Measurements from ENCODE around the gene SYNDIG1L.

SYNDIG1L gene

DNA sequence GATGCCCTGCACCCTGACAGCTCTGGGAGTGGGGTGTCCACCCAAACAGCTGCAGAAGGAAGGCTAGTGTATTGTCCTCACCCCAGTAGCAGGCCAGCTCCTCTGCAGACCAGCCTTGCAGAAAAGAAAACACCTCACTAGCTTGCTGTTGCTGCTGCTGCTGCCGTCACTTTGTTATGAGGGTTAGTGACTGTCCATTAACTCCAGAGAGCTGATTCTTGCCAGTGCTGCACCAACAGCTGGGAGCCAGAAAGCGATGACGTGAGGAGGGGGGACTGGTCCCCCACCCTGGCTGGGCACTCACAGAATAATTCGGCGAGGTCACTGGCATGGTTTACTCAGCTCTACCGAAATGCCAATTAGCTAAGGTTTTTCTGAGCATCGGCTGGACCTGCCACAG, 2.8 kb downstream of the SYNDIG1L start:
- DNase-seq (ENCODE audit: low read depth) = no peak
- H3K4me3 ChIP-seq (ENCODE audit: control insufficient read depth, low read depth, low read length) = no peak overlapping the region
- TF ChIP-seq, protein P1, sequence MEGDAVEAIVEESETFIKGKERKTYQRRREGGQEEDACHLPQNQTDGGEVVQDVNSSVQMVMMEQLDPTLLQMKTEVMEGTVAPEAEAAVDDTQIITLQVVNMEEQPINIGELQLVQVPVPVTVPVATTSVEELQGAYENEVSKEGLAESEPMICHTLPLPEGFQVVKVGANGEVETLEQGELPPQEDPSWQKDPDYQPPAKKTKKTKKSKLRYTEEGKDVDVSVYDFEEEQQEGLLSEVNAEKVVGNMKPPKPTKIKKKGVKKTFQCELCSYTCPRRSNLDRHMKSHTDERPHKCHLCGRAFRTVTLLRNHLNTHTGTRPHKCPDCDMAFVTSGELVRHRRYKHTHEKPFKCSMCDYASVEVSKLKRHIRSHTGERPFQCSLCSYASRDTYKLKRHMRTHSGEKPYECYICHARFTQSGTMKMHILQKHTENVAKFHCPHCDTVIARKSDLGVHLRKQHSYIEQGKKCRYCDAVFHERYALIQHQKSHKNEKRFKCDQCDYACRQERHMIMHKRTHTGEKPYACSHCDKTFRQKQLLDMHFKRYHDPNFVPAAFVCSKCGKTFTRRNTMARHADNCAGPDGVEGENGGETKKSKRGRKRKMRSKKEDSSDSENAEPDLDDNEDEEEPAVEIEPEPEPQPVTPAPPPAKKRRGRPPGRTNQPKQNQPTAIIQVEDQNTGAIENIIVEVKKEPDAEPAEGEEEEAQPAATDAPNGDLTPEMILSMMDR (IDR thresholded peaks at IDR 0.05; ENCODE audit: control insufficient read depth, insufficient read depth, low read depth, low read length, missing control alignments) = no peak

DNA sequence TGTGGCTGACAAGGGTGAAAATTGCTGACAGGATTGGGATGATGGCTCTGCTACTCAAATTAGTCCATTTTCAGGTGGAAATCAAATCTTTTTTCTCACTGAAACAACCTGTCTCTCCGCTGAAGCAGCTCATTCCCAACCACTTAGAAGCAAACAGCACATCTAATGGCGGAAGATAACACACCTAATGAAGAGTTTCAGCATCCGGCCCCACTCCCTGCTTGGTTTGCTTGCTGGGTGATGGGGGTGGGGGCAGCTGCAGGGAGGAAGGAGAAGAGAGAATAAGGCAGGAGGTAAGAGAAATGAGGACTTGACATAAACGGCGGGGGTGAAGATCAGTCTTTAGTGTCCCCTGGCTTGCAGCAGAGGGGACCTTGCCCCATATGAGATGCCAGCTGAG, 4.0 kb downstream of the SYNDIG1L start:
- TF ChIP-seq, protein P1 (IDR thresholded peaks at IDR 0.05; ENCODE audit: control insufficient read depth, insufficient read depth, low read depth, low read length, missing control alignments) = no peak
- no peak overlapping the region for H3K4me3 ChIP-seq (ENCODE audit: control insufficient read depth, low read depth, low read length)
- no peak for DNase-seq (ENCODE audit: low read depth)

DNA sequence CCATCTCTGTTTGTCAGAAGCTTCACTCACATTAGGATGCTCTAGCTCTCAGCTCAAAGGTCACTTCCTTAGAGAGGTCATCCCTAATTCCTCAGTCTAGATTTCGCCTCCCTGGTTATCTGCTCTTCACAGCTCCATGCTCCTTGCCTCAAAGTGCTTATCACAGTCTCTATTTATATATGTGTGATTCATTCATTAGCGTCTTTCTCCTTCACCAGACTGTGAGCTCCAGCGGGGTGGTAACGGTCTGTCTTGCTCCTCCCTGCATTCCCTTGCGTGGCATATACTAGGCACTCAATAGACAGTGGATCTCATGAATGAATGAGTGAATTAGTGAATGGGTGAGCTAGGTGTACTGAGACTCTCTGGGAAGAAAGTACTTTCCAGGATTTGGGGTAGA, 6.9 kb downstream of the SYNDIG1L start:
- DNase-seq (ENCODE audit: low read depth) = no peak
- TF ChIP-seq, protein P1 (IDR thresholded peaks at IDR 0.05; ENCODE audit: control insufficient read depth, insufficient read depth, low read depth, low read length, missing control alignments) = no peak
- no peak overlapping the region for H3K4me3 ChIP-seq (ENCODE audit: control insufficient read depth, low read depth, low read length)

DNA sequence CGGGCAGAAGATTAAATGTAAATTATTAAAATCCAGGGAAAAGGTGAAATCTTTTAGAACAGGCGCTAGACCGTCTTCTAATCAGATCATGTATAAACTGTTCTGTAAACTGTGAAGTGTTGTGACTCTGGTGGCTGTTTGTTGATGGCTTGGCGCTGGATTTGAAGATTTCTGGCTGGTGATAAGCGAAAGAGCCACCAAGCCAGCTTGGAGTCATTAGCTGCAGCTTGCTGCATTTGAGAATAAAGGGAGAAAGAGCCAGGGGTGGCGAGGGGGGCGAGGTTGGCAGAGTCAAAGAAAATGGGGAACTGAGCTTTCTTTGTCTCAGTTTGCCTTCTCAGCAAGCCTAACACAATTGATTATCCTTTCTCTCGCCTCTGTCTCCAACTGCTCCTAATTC, 8.0 kb downstream of the SYNDIG1L start:
- TF ChIP-seq, protein P1 (IDR thresholded peaks at IDR 0.05; ENCODE audit: control insufficient read depth, insufficient read depth, low read depth, low read length, missing control alignments) = no peak
- no peak for DNase-seq (ENCODE audit: low read depth)
- H3K4me3 ChIP-seq (ENCODE audit: control insufficient read depth, low read depth, low read length) = no peak overlapping the region

DNA sequence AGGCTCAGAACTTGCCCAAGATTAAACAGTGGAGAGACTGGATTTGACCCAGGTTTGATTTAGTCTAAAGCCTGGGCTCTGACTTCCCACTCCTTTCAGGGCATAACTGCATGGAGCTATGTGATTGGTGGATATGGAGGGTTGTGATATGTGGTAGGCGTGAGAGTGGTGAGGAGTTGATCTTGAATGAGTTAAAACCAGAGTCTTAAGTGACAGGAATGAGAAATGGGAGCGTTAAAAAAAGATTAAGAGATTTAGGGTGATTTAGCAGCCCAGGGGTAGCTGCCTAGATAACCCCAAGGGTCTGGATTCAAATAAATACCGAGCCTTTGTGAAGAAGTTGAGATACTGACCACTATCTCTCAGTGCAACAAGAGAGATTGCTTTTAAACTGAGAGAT, 8.4 kb downstream of the SYNDIG1L start:
- H3K4me3 ChIP-seq (ENCODE audit: control insufficient read depth, low read depth, low read length) = no peak overlapping the region
- TF ChIP-seq, protein P1 (IDR thresholded peaks at IDR 0.05; ENCODE audit: control insufficient read depth, insufficient read depth, low read depth, low read length, missing control alignments) = no peak
- no peak for DNase-seq (ENCODE audit: low read depth)

DNA sequence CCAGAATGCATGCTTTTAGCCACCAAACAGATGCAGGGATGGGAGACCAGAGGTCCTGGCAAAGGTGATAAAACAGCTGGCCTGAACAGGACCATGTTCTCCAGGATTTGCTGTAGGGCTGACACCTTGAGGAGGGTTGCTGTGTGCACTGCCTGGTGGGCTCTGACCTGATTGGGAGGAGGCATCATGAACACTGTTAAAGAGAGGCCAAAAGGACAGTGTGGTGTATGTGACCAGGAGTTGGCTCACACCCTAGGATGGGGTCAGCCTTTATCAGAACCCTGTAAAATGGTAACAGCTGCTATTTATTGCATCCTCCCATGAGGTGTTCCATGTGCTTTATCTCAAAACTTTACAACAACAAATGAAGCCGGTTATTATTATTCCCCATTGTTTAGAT, 8.8 kb downstream of the SYNDIG1L start:
- TF ChIP-seq, protein P1 (IDR thresholded peaks at IDR 0.05; ENCODE audit: control insufficient read depth, insufficient read depth, low read depth, low read length, missing control alignments) = no peak
- H3K4me3 ChIP-seq (ENCODE audit: control insufficient read depth, low read depth, low read length) = no peak overlapping the region
- no peak for DNase-seq (ENCODE audit: low read depth)

DNA sequence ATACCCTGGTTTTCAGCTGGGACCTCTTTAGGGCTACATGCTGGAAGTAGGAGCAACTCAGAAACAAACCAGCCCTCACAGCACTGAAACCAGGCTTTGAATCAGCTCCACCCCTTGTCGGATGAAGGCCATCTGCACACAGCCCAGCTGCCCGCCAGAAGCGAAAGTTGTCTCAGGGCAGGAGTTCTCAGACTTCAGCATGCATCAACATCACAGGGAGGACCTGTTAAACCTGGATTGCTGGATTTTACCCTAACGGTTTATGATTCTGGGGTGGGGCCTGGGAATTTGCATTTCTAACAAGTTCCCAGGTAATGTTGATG, 10.9 kb downstream of the SYNDIG1L start:
- H3K4me3 ChIP-seq (ENCODE audit: control insufficient read depth, low read depth, low read length) = no peak overlapping the region
- TF ChIP-seq, protein P1 (IDR thresholded peaks at IDR 0.05; ENCODE audit: control insufficient read depth, insufficient read depth, low read depth, low read length, missing control alignments) = no peak
- no peak for DNase-seq (ENCODE audit: low read depth)
